ENCODE data around the gene LHFPL2.

LHFPL2 gene

GRCh38 chr5:78597068-78597973, 51.3 kb downstream of the LHFPL2 start:
- DNase-seq (ENCODE audit: low read depth, low spot score) = no peak

- no peak for DNase-seq (ENCODE audit: low read depth, low spot score)
Observed at GRCh38 chr5:78595458-78595921, 53.1 kb downstream of the LHFPL2 start.

GRCh38 chr5:78594610-78595457, 53.7 kb downstream of the LHFPL2 start:
- DNase-seq (ENCODE audit: low read depth, low spot score) = no peak

GRCh38 chr5:78594021-78594420, 54.6 kb downstream of the LHFPL2 start:
- no peak for DNase-seq (ENCODE audit: low read depth, low spot score)

GRCh38 chr5:78593465-78593864, 55.1 kb downstream of the LHFPL2 start:
- no peak for DNase-seq (ENCODE audit: low read depth, low spot score)

GRCh38 chr5:78592735-78593386, 55.7 kb downstream of the LHFPL2 start:
- no peak for DNase-seq (ENCODE audit: low read depth, low spot score)

- no peak for DNase-seq (ENCODE audit: low read depth, low spot score)
Observed at GRCh38 chr5:78591972-78592700, 56.4 kb downstream of the LHFPL2 start.

GRCh38 chr5:78591138-78591612, 57.4 kb downstream of the LHFPL2 start:
- DNase-seq (ENCODE audit: low read depth, low spot score) = no peak

- no peak for DNase-seq (ENCODE audit: low read depth, low spot score)
Observed at GRCh38 chr5:78589923-78590322, 58.6 kb downstream of the LHFPL2 start.

- DNase-seq (ENCODE audit: low read depth, low spot score) = no peak
Observed at GRCh38 chr5:78588507-78588906, 60.1 kb downstream of the LHFPL2 start.

- DNase-seq (ENCODE audit: low read depth, low spot score) = no peak
Observed at GRCh38 chr5:78587775-78588291, 60.7 kb downstream of the LHFPL2 start.

GRCh38 chr5:78587081-78587774, 61.3 kb downstream of the LHFPL2 start:
- DNase-seq (ENCODE audit: low read depth, low spot score) = no peak

- DNase-seq (ENCODE audit: low read depth, low spot score) = no peak
Observed at GRCh38 chr5:78586251-78586650, 62.3 kb downstream of the LHFPL2 start.

GRCh38 chr5:78578015-78578414, 70.6 kb downstream of the LHFPL2 start:
- DNase-seq (ENCODE audit: low read depth, low spot score) = no peak

GRCh38 chr5:78577071-78577807, 71.3 kb downstream of the LHFPL2 start:
- DNase-seq (ENCODE audit: low read depth, low spot score) = no peak

- DNase-seq (ENCODE audit: low read depth, low spot score) = no peak
Observed at GRCh38 chr5:78576376-78576775, 72.2 kb downstream of the LHFPL2 start.

GRCh38 chr5:78574731-78575161, 73.8 kb downstream of the LHFPL2 start:
- no peak for DNase-seq (ENCODE audit: low read depth, low spot score)

GRCh38 chr5:78574131-78574673, 74.4 kb downstream of the LHFPL2 start:
- DNase-seq (ENCODE audit: low read depth, low spot score) = no peak

GRCh38 chr5:78573318-78573717, 75.3 kb downstream of the LHFPL2 start:
- no peak for DNase-seq (ENCODE audit: low read depth, low spot score)
